HL-60 (cell line): Measurements from ENCODE around the gene ATMIN.

Source experiments
- REST ChIP-seq: IDR thresholded peaks from 2 replicates; pipeline ENCODE4 v1.6.1; 2012; ENCODE audit warnings: low read depth; ENCODE audit not compliant: insufficient replicate concordance
- SPI1 ChIP-seq: IDR thresholded peaks from 2 replicates; pipeline ENCODE4 v1.6.1; 2012; ENCODE audit warnings: low read depth, mild to moderate bottlenecking, borderline replicate concordance
- TF ChIP-seq, protein P1 (sequence below): IDR thresholded peaks from one replicate; pipeline ENCODE4 v1.5.1; 2011; ENCODE audit warnings: low read length, control low read depth, inconsistent platforms; ENCODE audit not compliant: insufficient read depth

GRCh38 chr16:81014672-81015071 is 21.0 kb upstream of the ATMIN start:
- TF ChIP-seq, protein P1, sequence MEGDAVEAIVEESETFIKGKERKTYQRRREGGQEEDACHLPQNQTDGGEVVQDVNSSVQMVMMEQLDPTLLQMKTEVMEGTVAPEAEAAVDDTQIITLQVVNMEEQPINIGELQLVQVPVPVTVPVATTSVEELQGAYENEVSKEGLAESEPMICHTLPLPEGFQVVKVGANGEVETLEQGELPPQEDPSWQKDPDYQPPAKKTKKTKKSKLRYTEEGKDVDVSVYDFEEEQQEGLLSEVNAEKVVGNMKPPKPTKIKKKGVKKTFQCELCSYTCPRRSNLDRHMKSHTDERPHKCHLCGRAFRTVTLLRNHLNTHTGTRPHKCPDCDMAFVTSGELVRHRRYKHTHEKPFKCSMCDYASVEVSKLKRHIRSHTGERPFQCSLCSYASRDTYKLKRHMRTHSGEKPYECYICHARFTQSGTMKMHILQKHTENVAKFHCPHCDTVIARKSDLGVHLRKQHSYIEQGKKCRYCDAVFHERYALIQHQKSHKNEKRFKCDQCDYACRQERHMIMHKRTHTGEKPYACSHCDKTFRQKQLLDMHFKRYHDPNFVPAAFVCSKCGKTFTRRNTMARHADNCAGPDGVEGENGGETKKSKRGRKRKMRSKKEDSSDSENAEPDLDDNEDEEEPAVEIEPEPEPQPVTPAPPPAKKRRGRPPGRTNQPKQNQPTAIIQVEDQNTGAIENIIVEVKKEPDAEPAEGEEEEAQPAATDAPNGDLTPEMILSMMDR, result no peak
- TF ChIP-seq REST, result no peak
- no peak for TF ChIP-seq SPI1
